ENCODE measurements around the gene PARVB.
A peak's percentile ranks its signal among the peaks of the same experiment; 100 is the strongest.

The PARVB gene

GRCh38 chr22:44112191-44112590, 88.1 kb downstream of the PARVB start:
- H3K4me3 Mint-ChIP-seq = no peak overlapping the region
- no peak for DNase-seq
- no peaks in the 10 kb centered on the region for H3K27me3 Mint-ChIP-seq (ENCODE audit: low read depth, poor library complexity)
- peak overlapping the region; percentile 98 for H3K27ac Mint-ChIP-seq
- peaks cover 39% of the 10 kb centered on the region for H3K4me1 Mint-ChIP-seq
- H3K36me3 Mint-ChIP-seq (ENCODE audit: low read depth) = no peaks in the 10 kb centered on the region
- no peaks in the 10 kb centered on the region for H3K9me3 Mint-ChIP-seq
- no peak for TF ChIP-seq CTCF (IDR thresholded peaks at IDR 0.05)

GRCh38 chr22:44116331-44116730, 92.2 kb downstream of the PARVB start:
- Mint-ChIP-seq H3K9me3 (peaks cover 10% of the 10 kb centered on the region), H3K27ac (no peak overlapping the region), H3K4me1 (peaks cover 21% of the 10 kb centered on the region), H3K36me3 (ENCODE audit: low read depth) (peaks cover 6% of the 10 kb centered on the region), H3K27me3 (ENCODE audit: low read depth, poor library complexity) (no peaks in the 10 kb centered on the region), H3K4me3 (no peak overlapping the region)
- TF ChIP-seq CTCF (IDR thresholded peaks at IDR 0.05) = no peak
- DNase-seq = no peak

- no peak for DNase-seq
- Mint-ChIP-seq H3K4me3 (no peak overlapping the region), H3K27me3 (ENCODE audit: low read depth, poor library complexity) (no peaks in the 10 kb centered on the region), H3K27ac (no peak overlapping the region), H3K36me3 (ENCODE audit: low read depth) (peaks cover 10% of the 10 kb centered on the region), H3K4me1 (peaks cover 15% of the 10 kb centered on the region), H3K9me3 (peaks cover 14% of the 10 kb centered on the region)
- TF ChIP-seq CTCF (IDR thresholded peaks at IDR 0.05) = no peak
These were observed 92.9 kb downstream of the PARVB start for GRCh38 chr22:44116755-44117684.

- H3K27me3 Mint-ChIP-seq (ENCODE audit: low read depth, poor library complexity) = no peaks in the 10 kb centered on the region
- no peak overlapping the region for H3K4me3 Mint-ChIP-seq
- peaks cover 17% of the 10 kb centered on the region for H3K36me3 Mint-ChIP-seq (ENCODE audit: low read depth)
- peaks cover 21% of the 10 kb centered on the region for H3K9me3 Mint-ChIP-seq
- H3K27ac Mint-ChIP-seq = no peak overlapping the region
- TF ChIP-seq CTCF (IDR thresholded peaks at IDR 0.05) = no peak
- peaks cover 9% of the 10 kb centered on the region for H3K4me1 Mint-ChIP-seq
- no peak for DNase-seq
These were observed 93.6 kb downstream of the PARVB start for GRCh38 chr22:44117746-44118145.

- Mint-ChIP-seq H3K27ac (no peak overlapping the region), H3K27me3 (ENCODE audit: low read depth, poor library complexity) (no peaks in the 10 kb centered on the region), H3K36me3 (ENCODE audit: low read depth) (peaks cover 22% of the 10 kb centered on the region), H3K4me1 (peaks cover 9% of the 10 kb centered on the region), H3K4me3 (no peak overlapping the region), H3K9me3 (peaks cover 23% of the 10 kb centered on the region)
- TF ChIP-seq CTCF (IDR thresholded peaks at IDR 0.05) = no peak
- DNase-seq = no peak
These were observed 94.7 kb downstream of the PARVB start for GRCh38 chr22:44118645-44119315.
